ENCODE measurements around the gene LINS1. TPM values are rescaled to one million over a fixed set of nuclear protein-coding genes. Genes with fewer than 3 reads are reported as not detected.

The LINS1 gene
- 10 to 100 TPM; 32.9 to 63.0 (median 53.3) TPM for total RNA-seq

GRCh38 chr15:100602064-100602822, at the start of gene LINS1, which contains the start of gene ASB7:
Gene LINS1, minus strand, starts transcription at chr15:100602184. Its CDS starts 21,342 bp downstream, at chr15:100580842.
Gene ASB7, plus strand, starts transcription at chr15:100602589. Its CDS starts 9,628 bp downstream, at chr15:100612217.
- Histone ChIP-seq H3K4me1 (peaks cover 32 to 45% of the 10 kb centered on the region in 2 donors), H3K27ac (peak within 1 kb of the TSS; percentile 34 to 74 (median 65)), H3K4me3 (replicated peaks in 1 of 3) (peak within 1 kb of the TSS; percentile 88 to 91 (median 90)), H3K36me3 (no peaks in the 10 kb centered on the region), H3K27me3 (no peaks in the 10 kb centered on the region), H3K9me3 (no peaks in the 10 kb centered on the region)
- intact Hi-C loops (cut with DNase I): loop anchor here (10.0 kb wide), 1 partner anchor 257 kb away; the partner anchor contains the start of gene ADAMTS17
- DNase-seq: peak; percentile 100
- TF ChIP-seq CTCF (IDR thresholded peaks at IDR 0.05) (no peak), POLR2A (IDR thresholded peaks at IDR 0.05) (peak in 1 of 2 donors; percentile 34)
- 0 to 1% methylated on average over 5 to 37 of the region's 51 CpGs for WGBS, 2 donors

GRCh38 chr15:100651253-100651652, 49.3 kb upstream of the LINS1 start:
- TF ChIP-seq POLR2A (IDR thresholded peaks at IDR 0.05): no peak
- TF ChIP-seq CTCF (IDR thresholded peaks at IDR 0.05): no peak
- DNase-seq: no peak
- no peak overlapping the region for H3K27ac ChIP-seq
- intact Hi-C loops (cut with DNase I): no loop called here
- no peaks in the 10 kb centered on the region for H3K4me1 ChIP-seq
- peaks cover 0 to 5% of the 10 kb centered on the region in 2 donors for H3K36me3 ChIP-seq
- 84 to 92% methylated on average over 5 of the region's 5 CpGs for WGBS, 2 donors
- no peaks in the 10 kb centered on the region for H3K27me3 ChIP-seq
- H3K9me3 ChIP-seq: no peaks in the 10 kb centered on the region
- no peak overlapping the region for H3K4me3 ChIP-seq (replicated peaks in 1 of 3)

- Histone ChIP-seq H3K27ac (no peak overlapping the region), H3K9me3 (no peaks in the 10 kb centered on the region), H3K4me1 (no peaks in the 10 kb centered on the region), H3K36me3 (peaks cover 0 to 5% of the 10 kb centered on the region in 2 donors), H3K4me3 (replicated peaks in 1 of 3) (no peak overlapping the region), H3K27me3 (no peaks in the 10 kb centered on the region)
- 60 to 71% methylated on average over 1 of the region's 1 CpG for WGBS, 2 donors
- intact Hi-C loops (cut with DNase I): no loop called here
- TF ChIP-seq CTCF (IDR thresholded peaks at IDR 0.05) (peak in 1 of 6 experiments; percentile 28), POLR2A (IDR thresholded peaks at IDR 0.05) (no peak)
- no peak for DNase-seq
These were observed 48.7 kb upstream of the LINS1 start for GRCh38 chr15:100650685-100651084.

- no peaks in the 10 kb centered on the region for H3K27me3 ChIP-seq
- intact Hi-C loops (cut with DNase I): no loop called here
- no peak for DNase-seq
- H3K4me1 ChIP-seq: no peaks in the 10 kb centered on the region
- H3K27ac ChIP-seq: no peak overlapping the region
- H3K36me3 ChIP-seq: peaks cover 0 to 5% of the 10 kb centered on the region in 2 donors
- 90 to 93% methylated on average over 8 of the region's 8 CpGs for WGBS, 2 donors
- H3K4me3 ChIP-seq (replicated peaks in 1 of 3): no peak overlapping the region
- TF ChIP-seq POLR2A (IDR thresholded peaks at IDR 0.05) (no peak), CTCF (IDR thresholded peaks at IDR 0.05) (no peak)
- H3K9me3 ChIP-seq: no peaks in the 10 kb centered on the region
These were observed 47.0 kb upstream of the LINS1 start for GRCh38 chr15:100648951-100649350.

- H3K27me3 ChIP-seq: no peaks in the 10 kb centered on the region
- H3K36me3 ChIP-seq: peaks cover 0 to 5% of the 10 kb centered on the region in 2 donors
- H3K4me1 ChIP-seq: no peaks in the 10 kb centered on the region
- intact Hi-C loops (cut with DNase I): no loop called here
- H3K9me3 ChIP-seq: no peaks in the 10 kb centered on the region
- no peak overlapping the region for H3K4me3 ChIP-seq (replicated peaks in 1 of 3)
- no peak overlapping the region for H3K27ac ChIP-seq
- DNase-seq: no peak
- WGBS, 2 donors: 88 to 92% methylated on average over 5 of the region's 5 CpGs
- TF ChIP-seq CTCF (IDR thresholded peaks at IDR 0.05): no peak
- TF ChIP-seq POLR2A (IDR thresholded peaks at IDR 0.05): no peak
These were observed 43.7 kb upstream of the LINS1 start for GRCh38 chr15:100645671-100646070.
